Activated CD4-positive, alpha-beta memory T cell treated with anti-CD3 and anti-CD28 coated beads, Interleukin-2, amount 10 ng/mL, durations not matched to agents 7 days and 5 days (primary cell): ENCODE data around the gene DET1. TPM values are rescaled to one million over a fixed set of nuclear protein-coding genes. Genes with fewer than 3 reads are reported as not detected.
"Not testable (repeated sequence)": the region's sequence is repeated elsewhere in the genome, so short reads cannot be mapped to it uniquely, and the experiment has no call there.

Experiments
- CTCF ChIA-PET: fragments of 350-600 bp; sonication (Branson Sonifier 250); formaldehyde crosslinking; loops from one replicate; lab custom pipeline; 2021; ENCODE audit warnings: antibody characterized with exemption, inconsistent platforms; lab: Charles Lee
- POLR2A ChIA-PET: fragments of 350-600 bp; sonication (Branson Sonifier 250); formaldehyde crosslinking; loops from one replicate; lab custom pipeline; 2021; ENCODE audit warnings: antibody characterized with exemption; lab: Charles Lee
- DNase-seq: peaks from one replicate; pipeline ENCODE4 v3.0.0-alpha.2; 2020
- H3K27ac Mint-ChIP-seq: one replicate; pipeline ENCODE4 v1.8.0; 2021; ENCODE audit warnings: mild to moderate bottlenecking, mixed read lengths
- H3K27me3 Mint-ChIP-seq: one replicate; pipeline ENCODE4 v1.8.0; 2021; ENCODE audit warnings: mixed read lengths
- H3K36me3 Mint-ChIP-seq: one replicate; pipeline ENCODE4 v1.8.0; 2021; ENCODE audit warnings: low read depth, mixed read lengths
- H3K4me1 Mint-ChIP-seq: one replicate; pipeline ENCODE4 v1.8.0; 2021; ENCODE audit warnings: mixed read lengths
- H3K4me3 Mint-ChIP-seq: one replicate; pipeline ENCODE4 v1.8.0; 2021; ENCODE audit warnings: mild to moderate bottlenecking, mixed read lengths
- H3K9me3 Mint-ChIP-seq: one replicate; pipeline ENCODE4 v1.8.0; 2021; ENCODE audit warnings: mixed read lengths
- total RNA-seq, 2 experiments: library from RNA; stranded (reverse); gene quantifications; one replicate each; pipeline ENCODE4 v1.2.3, GENCODE V29; 2021

The DET1 gene
- total RNA-seq, 2 experiments from 2014 or later, result 3.0 to 3.3 TPM

GRCh38 chr15:88482263-88482662 is 64.2 kb downstream of the DET1 start:
- H3K27me3 Mint-ChIP-seq, result no peaks in the 10 kb centered on the region
- CTCF ChIA-PET, result no interaction called here
- POLR2A ChIA-PET, result no interaction called here
- no peak for DNase-seq
- H3K4me3 Mint-ChIP-seq, result no peak overlapping the region
- no peak overlapping the region for H3K27ac Mint-ChIP-seq
- no peaks in the 10 kb centered on the region for H3K9me3 Mint-ChIP-seq
- no peaks in the 10 kb centered on the region for H3K4me1 Mint-ChIP-seq
- H3K36me3 Mint-ChIP-seq, result peaks cover 8% of the 10 kb centered on the region

DNA sequence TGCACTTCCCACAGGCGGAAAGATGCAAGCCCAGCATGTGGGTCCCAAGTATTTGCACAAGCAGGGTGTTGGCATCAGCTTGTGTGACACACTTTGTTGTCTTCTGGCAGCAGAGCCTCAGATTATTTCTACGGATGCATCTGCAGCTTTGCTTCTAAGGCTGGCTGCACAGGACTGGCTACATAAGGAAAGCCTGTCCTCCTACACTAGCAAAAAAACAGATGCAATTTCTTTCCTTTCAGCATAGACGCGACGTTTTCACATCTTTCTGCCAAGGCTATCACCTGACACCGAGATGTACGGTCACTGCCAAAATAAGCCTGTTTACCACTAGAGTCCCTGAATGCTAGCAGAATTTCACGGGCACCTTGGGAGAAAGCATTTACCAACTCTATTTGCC is 65.5 kb downstream of the DET1 start:
- ChIA-PET POLR2A (no interaction called here), CTCF (no interaction called here)
- peaks cover 13% of the 10 kb centered on the region for H3K36me3 Mint-ChIP-seq
- no peak for DNase-seq
- H3K27ac Mint-ChIP-seq, result no peak overlapping the region
- H3K4me1 Mint-ChIP-seq, result no peaks in the 10 kb centered on the region
- H3K9me3 Mint-ChIP-seq, result no peaks in the 10 kb centered on the region
- no peaks in the 10 kb centered on the region for H3K27me3 Mint-ChIP-seq
- no peak overlapping the region for H3K4me3 Mint-ChIP-seq

DNA sequence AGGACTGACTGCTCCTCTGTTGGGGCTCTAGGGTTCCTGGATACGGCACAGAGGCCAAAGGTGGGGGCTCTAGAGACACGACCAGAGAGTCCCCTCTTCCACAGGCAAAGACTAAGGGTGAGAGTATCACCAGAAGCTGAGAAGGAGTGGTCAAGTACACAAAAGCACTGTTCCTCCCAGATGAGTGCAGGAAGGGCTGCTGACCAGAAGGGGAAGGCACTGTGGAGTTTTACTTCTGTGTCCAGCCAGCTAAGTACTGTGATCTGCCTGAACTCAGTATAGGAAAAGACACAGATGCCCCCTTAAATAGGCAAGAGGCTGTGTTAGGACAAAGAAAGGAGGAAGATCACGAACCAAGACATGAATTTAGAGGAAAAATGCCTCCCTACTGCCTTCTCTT is 67.3 kb downstream of the DET1 start:
- Mint-ChIP-seq H3K27ac (no peak overlapping the region), H3K4me3 (no peak overlapping the region), H3K4me1 (no peaks in the 10 kb centered on the region), H3K27me3 (no peaks in the 10 kb centered on the region), H3K9me3 (no peaks in the 10 kb centered on the region), H3K36me3 (peaks cover 21% of the 10 kb centered on the region)
- no peak for DNase-seq
- CTCF ChIA-PET, result no interaction called here
- POLR2A ChIA-PET, result no interaction called here

- Mint-ChIP-seq H3K27ac (no peak overlapping the region), H3K4me3 (no peak overlapping the region), H3K9me3 (no peaks in the 10 kb centered on the region), H3K27me3 (no peaks in the 10 kb centered on the region), H3K4me1 (no peaks in the 10 kb centered on the region), H3K36me3 (peaks cover 30% of the 10 kb centered on the region)
- DNase-seq, result no peak
- ChIA-PET CTCF (interaction anchor here (1.5 kb wide), 2 partner anchors 11 to 357 kb away, joined by 3 to 4 read pairs; partner anchors contain the start of genes MRPL46 and MRPS11), POLR2A (interaction anchor here (0.7 to 0.8 kb wide), 2 partner anchors 11 to 186 kb away, joined by 3 read pairs; partner anchors contain the start of genes MRPL46 and MRPS11)
These were observed 68.6 kb downstream of the DET1 start for GRCh38 chr15:88477904-88478303.

GRCh38 chr15:88477126-88477525 is 69.4 kb downstream of the DET1 start:
- peaks cover 2% of the 10 kb centered on the region for H3K4me1 Mint-ChIP-seq
- peaks cover 37% of the 10 kb centered on the region for H3K36me3 Mint-ChIP-seq
- no peaks in the 10 kb centered on the region for H3K9me3 Mint-ChIP-seq
- no peak overlapping the region for H3K4me3 Mint-ChIP-seq
- no peak for DNase-seq
- H3K27me3 Mint-ChIP-seq, result no peaks in the 10 kb centered on the region
- no peak overlapping the region for H3K27ac Mint-ChIP-seq
- CTCF ChIA-PET, result interaction anchor here (0.6 to 1.5 kb wide), 4 partner anchors 10 to 358 kb away, joined by 3 to 4 read pairs (median 4); partner anchors contain the start of genes MRPL46 and MRPS11
- POLR2A ChIA-PET, result no interaction called here

DNA sequence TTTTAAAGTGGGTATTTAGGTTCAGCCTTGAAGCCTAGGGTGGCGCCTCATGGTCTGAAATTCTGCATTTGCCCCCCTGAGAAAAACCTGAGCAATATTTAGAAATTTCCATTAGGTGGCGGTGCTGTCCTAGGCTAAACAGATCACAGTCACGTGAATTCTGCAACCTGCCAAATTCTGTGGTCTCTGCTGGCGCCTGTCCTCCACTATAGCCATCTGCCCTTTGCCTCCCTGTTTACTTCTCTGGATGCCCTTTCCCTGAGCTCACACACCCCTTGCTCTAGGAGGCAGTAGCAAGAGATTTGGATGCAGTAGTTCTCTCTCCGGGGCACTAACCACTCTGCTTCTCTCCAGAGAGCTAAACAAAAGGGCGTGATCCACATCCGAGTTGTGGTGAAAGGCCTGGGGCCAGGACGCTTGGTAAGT is 69.8 kb downstream of the DET1 start:
- H3K4me3 Mint-ChIP-seq, result no peak overlapping the region
- no peaks in the 10 kb centered on the region for H3K27me3 Mint-ChIP-seq
- H3K36me3 Mint-ChIP-seq, result peaks cover 38% of the 10 kb centered on the region
- peaks cover 6% of the 10 kb centered on the region for H3K4me1 Mint-ChIP-seq
- ChIA-PET CTCF (interaction anchor here (0.6 to 1.5 kb wide), 4 partner anchors 10 to 358 kb away, joined by 3 to 4 read pairs (median 4); partner anchors contain the start of genes MRPL46 and MRPS11), POLR2A (no interaction called here)
- DNase-seq, result no peak
- no peaks in the 10 kb centered on the region for H3K9me3 Mint-ChIP-seq
- no peak overlapping the region for H3K27ac Mint-ChIP-seq

- CTCF ChIA-PET, result interaction anchor here (2.0 kb wide), 1 partner anchor 18 kb away, joined by 7 read pairs; no protein-coding TSS in a partner anchor
- H3K9me3 Mint-ChIP-seq, H3K27ac Mint-ChIP-seq, H3K4me1 Mint-ChIP-seq, DNase-seq, H3K27me3 Mint-ChIP-seq, H3K4me3 Mint-ChIP-seq, POLR2A ChIA-PET: not testable (repeated sequence)
- H3K36me3 Mint-ChIP-seq, result peaks cover 38% of the 10 kb centered on the region
These were observed 72.7 kb downstream of the DET1 start for GRCh38 chr15:88473661-88474293.

- POLR2A ChIA-PET, result interaction anchor here (1.3 kb wide), 1 partner anchor 149 kb away, joined by 3 read pairs; the partner anchor contains the start of gene AEN
- Mint-ChIP-seq H3K27me3 (no peaks in the 10 kb centered on the region), H3K36me3 (peaks cover 39% of the 10 kb centered on the region), H3K9me3 (no peaks in the 10 kb centered on the region), H3K27ac (no peak overlapping the region), H3K4me3 (no peak overlapping the region), H3K4me1 (peaks cover 18% of the 10 kb centered on the region)
- DNase-seq, result no peak
- CTCF ChIA-PET, result no interaction called here
These were observed 74.3 kb downstream of the DET1 start for GRCh38 chr15:88472225-88472624.

DNA sequence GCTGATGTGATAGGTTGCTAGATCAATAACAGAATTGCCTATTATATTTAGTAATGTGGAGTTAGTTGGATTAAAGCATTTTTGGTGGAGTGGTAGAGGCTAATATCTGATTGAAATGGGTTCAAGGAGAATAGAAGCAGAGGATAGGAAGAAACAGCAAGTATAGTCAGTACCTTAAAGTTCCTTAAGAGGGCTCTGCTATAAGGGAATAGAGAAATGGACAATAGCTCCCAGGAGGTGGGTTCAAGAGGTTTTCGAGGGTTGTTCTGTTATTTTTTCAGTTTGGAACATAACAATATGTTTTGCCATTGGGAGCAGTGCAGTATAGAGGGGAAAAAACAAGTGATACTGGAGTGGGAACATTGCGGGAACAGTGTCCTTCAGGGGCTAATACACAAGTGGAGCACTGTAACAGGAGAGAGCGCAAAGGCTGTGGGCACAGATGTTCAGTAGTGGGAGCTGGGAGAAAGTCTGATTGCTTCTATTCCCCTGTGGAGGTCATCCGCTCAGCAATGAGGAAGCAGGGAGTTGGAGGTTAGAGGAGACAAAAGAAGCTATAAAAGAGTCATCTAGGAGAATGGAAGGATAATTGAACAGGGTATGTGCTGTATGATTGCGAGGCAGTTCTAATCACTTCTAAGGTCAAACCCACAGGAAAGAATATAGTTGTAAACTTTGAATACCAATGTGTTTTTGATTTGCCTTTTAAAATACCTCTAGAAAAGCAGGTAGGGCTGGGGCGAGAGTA is 75.7 kb downstream of the DET1 start:
- Mint-ChIP-seq H3K4me3 (no peak overlapping the region), H3K4me1 (peaks cover 30% of the 10 kb centered on the region), H3K9me3 (no peaks in the 10 kb centered on the region), H3K36me3 (peaks cover 34% of the 10 kb centered on the region), H3K27ac (no peak overlapping the region), H3K27me3 (no peaks in the 10 kb centered on the region)
- DNase-seq, result no peak
- POLR2A ChIA-PET, result no interaction called here
- CTCF ChIA-PET, result interaction anchor here (0.5 to 1.8 kb wide), 2 partner anchors 16 to 31 kb away, joined by 3 to 4 read pairs; no protein-coding TSS in a partner anchor

GRCh38 chr15:88469321-88469720 is 77.2 kb downstream of the DET1 start:
- Mint-ChIP-seq H3K27me3 (no peaks in the 10 kb centered on the region), H3K9me3 (no peaks in the 10 kb centered on the region), H3K4me1 (peaks cover 39% of the 10 kb centered on the region), H3K27ac (no peak overlapping the region), H3K4me3 (no peak overlapping the region), H3K36me3 (peaks cover 30% of the 10 kb centered on the region)
- ChIA-PET CTCF (interaction anchor here (1.2 to 4.3 kb wide), 2 partner anchors 14 to 18 kb away, joined by 5 to 17 read pairs; no protein-coding TSS in a partner anchor), POLR2A (no interaction called here)
- no peak for DNase-seq

DNA sequence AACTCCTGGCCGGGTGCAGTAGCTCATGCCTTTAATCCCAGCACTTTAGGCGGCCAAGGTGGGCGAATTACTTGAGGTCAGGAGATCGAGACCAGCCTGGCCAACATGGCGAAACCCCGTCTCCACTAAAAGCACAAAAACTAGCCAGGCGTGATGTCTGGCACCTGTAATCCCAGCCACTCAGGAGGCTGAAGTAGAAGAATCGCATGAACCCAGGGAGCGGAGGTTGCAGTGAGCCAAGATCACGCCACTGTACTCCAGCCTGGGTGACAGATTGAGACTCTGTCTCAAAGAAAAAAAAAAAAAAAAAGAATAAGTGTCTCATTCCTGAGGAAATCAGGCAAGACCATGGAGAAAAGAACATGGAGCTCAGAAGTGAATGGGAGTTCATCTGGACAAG is 77.8 kb downstream of the DET1 start:
- Mint-ChIP-seq H3K36me3 (peaks cover 31% of the 10 kb centered on the region), H3K4me3 (peak overlapping the region; percentile 87), H3K4me1 (peaks cover 42% of the 10 kb centered on the region)
- not testable (repeated sequence) for H3K27ac Mint-ChIP-seq, H3K9me3 Mint-ChIP-seq, H3K27me3 Mint-ChIP-seq, DNase-seq
- POLR2A ChIA-PET, result interaction anchor here (1.9 kb wide), 1 partner anchor 153 kb away, joined by 11 read pairs; no protein-coding TSS in a partner anchor
- CTCF ChIA-PET, result interaction anchor here (1.2 to 4.3 kb wide), 3 partner anchors 14 to 156 kb away, joined by 5 to 17 read pairs (median 5); no protein-coding TSS in a partner anchor

DNA sequence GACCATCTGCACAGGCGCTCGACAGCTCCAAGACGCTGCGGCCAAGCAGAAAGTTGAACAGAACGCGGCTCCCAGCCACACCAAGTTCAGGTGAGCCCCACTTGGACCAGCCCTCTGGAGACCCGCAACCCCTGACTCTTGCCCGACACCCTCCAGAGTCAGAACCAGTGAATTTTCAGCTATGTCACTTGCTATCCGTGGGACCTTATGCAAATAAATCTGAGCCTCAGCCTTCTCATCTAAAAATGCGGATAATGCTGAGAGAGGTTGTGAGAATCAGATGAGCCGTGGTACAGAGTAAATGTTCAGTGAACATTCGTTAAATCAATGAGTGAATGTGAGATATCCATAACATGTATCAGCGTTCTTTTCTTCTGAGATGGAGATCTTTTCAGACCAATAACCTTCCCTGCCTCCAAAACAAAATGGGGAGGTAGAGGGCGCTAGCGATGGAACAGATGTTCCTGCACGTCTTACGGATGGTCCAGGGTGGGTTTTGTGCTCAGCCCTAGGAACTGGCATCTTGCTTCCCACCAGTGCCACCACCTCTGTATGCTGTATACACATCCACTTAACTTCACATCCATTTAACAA is 78.4 kb downstream of the DET1 start:
- no peak for DNase-seq
- Mint-ChIP-seq H3K27me3 (no peaks in the 10 kb centered on the region), H3K4me1 (peaks cover 42% of the 10 kb centered on the region), H3K9me3 (no peaks in the 10 kb centered on the region), H3K4me3 (peak overlapping the region; percentile 87), H3K27ac (peak overlapping the region; percentile 93), H3K36me3 (peaks cover 31% of the 10 kb centered on the region)
- ChIA-PET CTCF (interaction anchor here (1.0 to 5.3 kb wide), 6 partner anchors 13 to 437 kb away, joined by 3 to 30 read pairs (median 8); partner anchors contain the start of gene AEN), POLR2A (interaction anchor here (1.0 to 2.0 kb wide), 9 partner anchors 10 to 620 kb away, joined by 3 to 22 read pairs (median 3); partner anchors contain the start of gene ABHD2)
